Skin epidermis (tissue), 12 donors: ENCODE data around the gene GOLGA7B.

Source experiments
- H3K27ac ChIP-seq, 21 experiments: fragments of 200-600 bp; sonication (generic) in 11 of 21; one replicate each; pipeline ENCODE4 v1.5.0; 2020; ENCODE audit warnings: mild to moderate bottlenecking in 3 of 21, inconsistent platforms in 2 of 21, moderate library complexity in 2 of 21
- H3K4me3 ChIP-seq, 7 experiments: fragments of 200-600 bp; sonication (generic) in 2 of 7; one replicate each; pipeline ENCODE4 v1.5.0; 2020; ENCODE audit warnings: inconsistent platforms in 2 of 7, mild to moderate bottlenecking in 2 of 7, moderate library complexity in 1 of 7

The GOLGA7B gene

DNA sequence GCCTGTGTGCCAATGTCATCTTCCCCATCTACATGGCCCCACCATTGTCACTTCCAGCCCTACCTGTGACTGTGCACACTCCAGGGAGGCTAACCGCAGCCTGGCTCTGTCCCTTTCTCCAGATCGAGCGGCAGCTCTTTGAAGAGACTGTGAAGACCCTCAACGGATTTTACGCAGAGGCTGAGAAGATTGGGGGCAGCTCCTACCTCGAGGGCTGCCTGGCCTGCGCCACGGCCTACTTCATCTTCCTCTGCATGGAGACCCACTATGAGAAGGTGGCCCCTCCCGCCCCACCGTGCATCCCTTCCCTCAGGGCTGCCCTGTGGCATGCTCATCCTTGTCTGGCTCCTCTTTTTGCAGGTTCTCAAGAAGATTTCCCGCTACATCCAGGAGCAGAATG lies 14.2 kb downstream of the GOLGA7B start:
- H3K4me3 ChIP-seq: no peak overlapping the region

DNA sequence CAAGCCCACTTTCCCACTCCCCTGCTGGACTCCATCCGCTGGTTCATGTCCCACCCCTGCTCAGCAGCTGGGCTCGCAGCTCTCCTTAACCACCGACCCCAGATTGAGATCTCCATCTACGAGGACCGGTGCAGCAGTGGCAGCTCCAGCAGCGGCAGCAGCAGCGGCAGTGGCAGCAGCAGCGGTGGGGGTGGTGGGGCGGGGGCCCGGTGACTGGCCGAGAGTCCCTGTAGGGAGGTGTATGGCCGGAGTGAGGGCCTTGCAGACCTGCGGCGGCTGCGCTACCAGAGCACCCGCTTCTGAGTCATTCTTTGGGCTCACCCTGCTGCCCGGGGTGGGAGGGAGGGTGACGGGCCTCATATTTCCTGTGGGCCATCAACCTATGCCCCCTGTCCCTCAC lies 15.8 kb downstream of the GOLGA7B start:
- Histone ChIP-seq H3K4me3 (no peak overlapping the region), H3K27ac (no peak overlapping the region)

More for the DNA sequence above, 14.2 kb downstream of the GOLGA7B start:
- H3K27ac ChIP-seq: no peak overlapping the region

DNA sequence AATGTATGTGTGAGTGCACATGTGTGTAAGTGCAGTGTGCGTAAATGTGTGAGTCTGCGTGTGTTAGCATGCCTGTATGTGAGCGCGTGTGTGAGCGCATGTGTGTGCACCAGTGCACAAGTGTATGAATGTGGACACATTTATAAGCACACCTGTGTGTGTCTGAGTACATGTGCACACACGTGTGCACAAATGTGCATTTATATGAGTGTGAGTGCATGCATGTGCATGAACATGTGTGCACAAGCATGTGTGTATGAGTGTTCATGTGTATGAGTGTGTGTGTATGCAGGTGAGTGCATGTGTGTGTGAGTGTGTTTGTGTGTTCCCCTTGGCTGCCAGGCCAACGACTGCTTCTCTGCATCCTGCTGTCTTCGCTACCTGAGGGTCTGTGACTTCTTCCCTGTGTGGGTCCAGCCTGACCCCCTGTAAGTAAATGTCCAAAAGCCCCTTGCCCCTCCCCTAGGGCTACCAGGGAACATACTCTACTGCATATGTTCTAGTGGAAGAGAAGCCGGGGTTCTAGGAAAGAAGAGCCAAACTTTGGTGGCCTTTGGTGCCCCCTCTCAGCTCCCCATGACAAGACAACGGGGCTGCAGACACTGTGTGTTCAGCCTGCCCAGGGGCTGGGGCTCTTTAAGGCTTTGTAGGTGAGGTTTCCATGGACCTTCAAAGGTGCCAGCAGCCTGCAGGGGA lies 17.0 kb downstream of the GOLGA7B start:
- Histone ChIP-seq H3K4me3 (no peak overlapping the region), H3K27ac (no peak overlapping the region)

DNA sequence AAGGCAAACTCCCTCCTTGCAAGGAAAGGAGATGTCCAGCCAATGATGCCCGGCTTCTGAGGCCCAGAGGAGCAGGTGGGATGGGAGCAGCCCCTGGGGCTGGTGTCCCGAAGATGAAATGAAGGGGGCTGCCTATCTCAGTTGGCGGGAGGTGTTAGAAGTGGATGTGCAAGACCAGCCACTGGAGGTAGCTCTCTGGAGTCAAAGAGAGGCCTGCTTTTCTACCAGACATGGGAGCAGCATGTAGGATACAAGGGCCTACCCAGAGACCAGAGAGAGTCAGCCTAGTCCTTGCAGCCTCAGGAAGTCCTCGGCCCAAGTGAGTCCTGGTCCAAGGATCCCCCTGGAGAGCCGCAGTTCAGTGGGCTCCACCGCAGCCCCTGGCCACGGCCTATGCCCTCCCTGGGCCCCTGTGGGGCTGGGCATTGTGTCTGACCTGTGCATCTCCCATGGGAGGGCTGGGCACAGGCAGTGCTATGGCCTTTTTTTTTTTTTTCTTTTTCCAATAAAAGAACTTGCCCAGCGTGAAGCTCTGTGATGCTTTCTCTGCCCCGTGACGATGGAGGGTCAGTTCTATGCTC lies 17.7 kb downstream of the GOLGA7B start:
- Histone ChIP-seq H3K4me3 (no peak overlapping the region), H3K27ac (no peak overlapping the region)

DNA sequence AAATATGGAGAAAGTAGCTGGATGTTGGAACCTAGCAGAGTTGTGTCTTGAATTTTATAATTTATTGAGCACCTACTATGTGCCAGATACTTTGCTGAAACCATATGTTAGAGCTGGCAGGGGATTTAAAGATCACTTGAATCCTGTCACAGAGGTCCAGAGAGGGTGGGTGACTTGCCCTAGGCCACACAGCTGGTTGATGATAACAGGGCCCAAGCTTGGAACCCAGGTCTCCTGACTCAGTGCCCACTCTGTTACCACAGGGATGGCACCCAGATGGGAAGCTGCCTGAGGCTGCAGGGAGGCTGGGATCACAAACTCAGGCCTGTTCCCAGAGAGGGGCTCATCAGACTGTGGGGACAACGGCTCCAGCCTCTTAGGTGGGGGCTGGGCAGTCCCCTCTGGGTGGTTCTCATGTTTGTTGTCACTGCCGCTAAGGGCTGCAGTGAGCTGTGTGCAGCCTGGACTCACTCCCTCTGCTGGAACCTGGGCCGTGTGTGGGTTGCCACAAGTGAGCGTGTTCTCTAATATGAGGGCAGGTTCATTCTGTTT lies 18.6 kb downstream of the GOLGA7B start:
- no peak overlapping the region for H3K4me3 ChIP-seq
- peak overlapping the region in 4 of 21 experiments; percentile 16 to 67 (median 45) for H3K27ac ChIP-seq

DNA sequence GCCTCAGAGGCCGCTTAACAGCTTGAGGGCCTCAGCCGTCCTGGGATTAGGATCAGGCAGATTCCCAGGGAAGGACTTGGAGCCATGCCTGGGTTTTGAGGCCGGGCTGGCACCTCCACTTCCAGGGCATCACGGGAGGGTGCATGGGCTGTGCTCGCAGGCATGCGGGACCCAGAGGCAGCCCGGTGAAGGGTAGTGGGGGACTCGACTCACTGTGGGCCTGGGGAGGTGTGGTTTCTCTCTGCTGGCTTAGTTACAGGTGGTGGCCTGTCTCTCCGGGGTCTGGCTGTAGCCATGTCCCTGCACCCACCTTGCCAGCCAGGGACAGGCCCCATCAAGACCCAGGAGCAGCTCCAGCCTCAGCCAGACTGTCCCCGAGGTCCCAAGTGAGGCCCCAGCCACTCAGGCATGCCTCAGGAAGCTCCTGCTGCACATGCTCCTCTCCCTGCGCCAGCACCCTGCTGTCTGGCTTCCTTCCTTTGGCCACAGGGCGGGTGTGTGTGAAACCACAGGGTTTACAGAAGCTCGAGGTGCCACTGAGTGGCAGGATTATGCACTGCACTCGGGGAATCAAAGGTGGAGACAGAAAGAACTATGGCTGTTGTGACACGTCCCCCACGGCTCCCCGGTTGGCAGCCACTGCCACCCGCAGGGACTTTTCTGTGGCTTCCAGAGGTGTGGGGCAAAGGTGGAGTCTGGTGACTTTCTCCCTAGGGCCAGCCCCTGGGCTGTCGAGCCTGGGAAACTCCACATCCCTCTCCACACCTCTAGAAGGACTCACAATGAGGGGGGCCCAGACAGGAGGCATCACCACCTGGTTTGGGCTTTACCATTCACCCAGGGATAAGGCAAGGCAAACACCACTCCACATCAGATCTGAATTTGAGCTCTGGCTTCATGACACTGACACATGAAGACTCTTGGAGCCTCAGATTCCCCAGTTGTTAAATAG lies 19.7 kb downstream of the GOLGA7B start:
- Histone ChIP-seq H3K27ac (peak overlapping the region in 7 of 21 experiments; percentile 7 to 72 (median 58)), H3K4me3 (no peak overlapping the region)

DNA sequence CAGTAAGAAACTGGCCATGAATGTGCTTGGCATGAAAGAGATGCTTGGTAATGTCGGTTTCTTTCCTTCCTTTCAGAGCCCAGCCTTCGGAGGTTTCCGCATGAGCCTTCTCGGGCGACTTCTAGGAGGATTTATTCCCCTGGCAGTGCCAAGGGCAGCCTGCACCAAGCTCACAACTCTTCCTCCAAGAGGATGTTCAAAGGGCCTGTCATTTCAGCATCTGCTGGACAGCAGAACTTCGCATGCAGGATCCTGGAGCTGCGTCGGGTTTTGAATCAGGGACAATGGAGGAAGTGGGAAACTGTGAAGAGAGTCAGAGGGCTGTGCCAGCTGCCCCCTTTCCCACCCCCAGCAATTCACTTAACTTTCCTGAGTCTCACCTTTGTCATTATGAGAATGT lies 21.3 kb downstream of the GOLGA7B start:
- Histone ChIP-seq H3K27ac (no peak overlapping the region), H3K4me3 (no peak overlapping the region)

DNA sequence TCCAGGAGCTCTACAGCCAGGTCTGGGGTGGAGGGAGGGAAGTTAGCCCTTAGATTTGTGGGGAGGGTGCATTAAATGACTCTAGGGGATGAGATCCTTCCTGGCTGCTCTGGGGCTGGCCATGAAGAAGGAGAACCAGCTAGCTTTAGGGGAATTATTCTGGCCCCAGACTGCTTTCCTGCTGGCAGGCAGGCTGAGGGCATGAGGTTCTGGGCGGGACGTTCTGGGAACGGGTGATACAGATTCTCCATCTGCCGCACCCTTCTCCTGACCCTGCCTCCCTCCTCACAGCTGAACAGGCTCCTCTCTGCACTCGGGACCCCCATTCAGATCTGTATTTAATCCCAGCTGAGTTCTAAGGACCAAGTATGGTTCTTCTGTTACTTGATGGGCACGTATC lies 23.9 kb downstream of the GOLGA7B start:
- Histone ChIP-seq H3K4me3 (no peak overlapping the region), H3K27ac (peak overlapping the region in 11 of 21 experiments; percentile 6 to 85 (median 42))

DNA sequence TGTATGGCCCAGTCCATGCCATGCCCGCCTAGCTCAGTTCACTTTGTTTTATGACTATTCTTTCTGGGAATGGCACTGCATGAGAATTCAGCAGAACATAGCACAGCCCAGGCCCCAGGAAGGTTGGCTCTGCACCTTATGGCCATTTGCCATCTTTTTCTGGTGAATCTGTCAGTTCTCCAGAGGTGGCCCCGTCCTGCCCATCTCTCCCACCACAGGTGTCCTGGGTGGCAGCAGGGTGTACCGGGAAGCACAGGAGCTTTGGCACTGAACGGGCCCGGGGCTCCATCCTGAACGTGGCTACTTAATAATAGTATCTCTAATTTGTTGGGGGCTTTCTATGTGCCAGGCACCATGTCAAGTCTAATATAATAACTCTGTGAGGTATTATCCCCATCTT lies 24.7 kb downstream of the GOLGA7B start:
- peak overlapping the region in 11 of 21 experiments; percentile 0 to 85 (median 51) for H3K27ac ChIP-seq

DNA sequence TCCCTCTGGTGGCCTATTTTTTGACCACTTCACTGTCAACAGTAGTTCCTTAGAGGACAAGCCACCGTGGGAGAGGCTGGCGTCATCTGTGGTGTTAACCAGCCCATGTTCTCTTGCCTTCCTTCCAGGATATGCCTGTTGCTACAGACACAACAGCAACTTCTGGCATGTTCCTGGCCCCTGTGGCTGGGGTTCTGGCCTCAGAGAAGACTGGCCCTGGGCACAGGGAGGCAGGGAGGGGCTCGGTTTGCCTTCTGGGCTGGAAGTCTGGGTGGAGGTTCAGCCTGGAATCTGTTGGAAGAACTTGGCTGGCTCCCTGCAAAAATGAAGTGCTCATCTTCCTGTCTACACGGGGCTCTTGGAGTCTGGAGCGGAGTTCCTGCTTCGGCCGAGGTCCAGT lies 25.7 kb downstream of the GOLGA7B start:
- no peak overlapping the region for H3K4me3 ChIP-seq

More for the DNA sequence above, 24.7 kb downstream of the GOLGA7B start:
- H3K4me3 ChIP-seq: no peak overlapping the region

DNA sequence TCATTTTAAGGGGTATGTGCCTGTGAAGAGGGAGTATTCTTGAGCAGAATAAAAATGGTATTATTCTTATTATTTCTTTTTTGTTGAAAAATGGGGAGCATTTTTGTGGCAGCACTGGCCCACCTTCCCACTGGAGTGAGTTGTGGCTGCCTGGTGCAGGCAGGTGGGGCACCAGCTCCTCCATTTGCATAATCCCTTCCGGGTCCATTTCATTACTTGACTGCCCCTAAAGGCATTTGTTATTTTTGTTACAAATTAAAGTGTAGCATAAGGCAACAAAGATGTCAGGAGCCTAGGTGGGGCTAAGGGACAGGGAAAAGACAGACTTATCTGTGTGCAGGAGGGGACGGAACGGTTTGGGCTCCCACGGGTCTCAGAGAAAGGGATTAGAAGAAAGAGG lies 26.8 kb downstream of the GOLGA7B start:
- H3K27ac ChIP-seq: peak overlapping the region in 1 of 21 experiments; percentile 75

More for the DNA sequence above, 25.7 kb downstream of the GOLGA7B start:
- H3K27ac ChIP-seq: peak overlapping the region in 11 of 21 experiments; percentile 3 to 85 (median 28)

DNA sequence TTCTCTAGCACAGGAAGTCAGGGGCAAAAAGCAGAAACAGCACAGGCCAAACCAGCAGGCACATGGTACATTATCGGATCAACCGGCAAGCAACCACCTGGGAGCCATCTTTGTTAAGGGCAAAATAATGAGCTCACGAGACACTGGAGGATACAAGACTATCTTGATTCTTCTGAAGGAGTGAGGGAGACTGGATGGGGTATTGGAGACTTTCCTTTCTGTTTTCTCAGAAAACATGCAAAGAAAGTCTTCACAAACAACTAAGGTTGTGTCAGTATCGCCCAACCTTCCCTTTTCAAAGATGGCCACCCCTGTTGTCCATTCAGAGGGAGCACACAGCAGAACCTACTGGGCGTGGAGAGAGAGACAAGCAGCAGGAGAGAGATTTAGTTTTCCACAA lies 29.6 kb downstream of the GOLGA7B start:
- no peak overlapping the region for H3K4me3 ChIP-seq
- H3K27ac ChIP-seq: no peak overlapping the region

More for the DNA sequence above, 26.8 kb downstream of the GOLGA7B start:
- H3K4me3 ChIP-seq: no peak overlapping the region

DNA sequence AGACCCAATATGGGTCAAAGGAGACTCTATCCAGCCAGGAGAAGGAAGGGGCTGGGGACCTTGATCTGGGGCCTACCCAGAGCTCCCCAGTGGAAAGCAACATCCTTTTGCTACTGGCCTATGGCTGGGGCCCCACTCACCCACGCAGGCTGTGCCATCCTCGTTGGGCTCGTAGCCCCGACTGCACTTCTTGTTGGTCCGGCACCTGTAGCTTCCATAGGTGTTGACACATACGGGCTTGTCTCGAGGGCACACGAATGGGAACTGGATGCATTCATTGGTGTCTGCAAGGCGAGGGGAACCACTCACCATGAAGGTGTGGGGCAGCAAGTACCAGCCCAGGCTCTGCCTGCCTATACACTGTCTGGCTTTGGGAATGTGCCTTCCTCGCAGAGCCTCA lies 30.5 kb downstream of the GOLGA7B start:
- Histone ChIP-seq H3K4me3 (no peak overlapping the region), H3K27ac (no peak overlapping the region)

DNA sequence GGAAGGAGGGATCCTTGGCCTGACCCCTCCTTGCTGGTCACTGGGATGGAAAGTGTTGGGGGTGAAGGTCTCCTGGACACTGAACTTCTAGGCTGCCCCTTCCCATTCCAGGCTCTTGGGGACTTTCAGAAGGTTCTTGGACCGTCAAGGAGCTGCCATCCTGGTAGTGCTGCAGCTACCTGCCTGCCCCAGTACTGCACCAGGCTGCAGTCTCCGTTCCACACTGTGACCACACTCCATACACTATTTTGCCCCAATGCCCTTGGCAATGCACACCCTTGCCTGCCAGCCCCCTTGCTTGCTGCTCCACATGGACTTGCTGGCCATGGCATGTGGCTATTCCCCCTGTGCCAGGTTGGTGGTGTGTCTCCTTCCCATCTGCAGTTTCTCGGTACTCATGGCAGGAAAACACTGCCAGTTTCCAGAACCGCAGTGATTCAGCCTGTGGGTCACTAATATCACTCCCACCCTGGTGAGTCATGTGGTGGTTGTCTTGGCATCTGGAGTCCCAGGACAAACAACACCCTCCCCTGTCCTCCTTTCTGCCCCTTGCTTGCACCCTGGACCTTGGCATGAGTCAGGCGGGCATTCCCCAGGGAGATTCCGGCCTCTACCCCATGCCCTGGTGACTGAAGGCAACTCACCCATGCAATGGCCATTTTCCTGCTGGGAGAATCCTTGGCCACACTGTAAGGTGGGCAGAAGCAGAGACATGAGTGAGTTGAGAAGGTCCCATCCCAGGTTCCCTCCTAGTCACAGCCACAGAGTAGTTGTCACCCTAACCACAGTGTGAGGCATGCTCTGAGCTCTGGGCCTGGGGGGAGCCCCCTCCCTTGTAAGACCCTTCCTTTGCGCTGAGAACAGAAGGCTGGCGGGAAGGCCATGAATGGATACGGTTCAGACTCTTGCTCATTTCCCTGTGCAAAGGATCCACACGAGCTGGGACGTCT lies 32.8 kb downstream of the GOLGA7B start:
- no peak overlapping the region for H3K4me3 ChIP-seq
- H3K27ac ChIP-seq: no peak overlapping the region

DNA sequence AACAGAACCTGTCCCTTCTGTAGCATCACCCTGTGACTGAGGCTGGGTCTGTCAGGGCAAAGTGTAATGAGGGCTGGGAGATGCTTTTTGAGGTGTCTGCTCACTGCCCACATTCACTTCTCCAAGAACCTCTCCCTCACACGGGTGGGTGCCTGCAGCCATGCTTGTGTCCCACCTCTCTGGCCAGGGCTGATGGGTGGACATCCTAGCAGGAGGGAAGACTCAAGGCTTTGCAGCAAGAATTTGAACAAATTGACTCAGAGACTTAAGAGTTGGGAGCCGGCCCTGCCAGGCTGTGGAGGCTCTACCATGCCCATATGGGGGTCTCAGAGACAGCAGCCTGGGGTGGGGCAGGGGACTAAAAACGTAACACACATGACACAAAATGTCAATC lies 33.4 kb downstream of the GOLGA7B start:
- no peak overlapping the region for H3K27ac ChIP-seq

DNA sequence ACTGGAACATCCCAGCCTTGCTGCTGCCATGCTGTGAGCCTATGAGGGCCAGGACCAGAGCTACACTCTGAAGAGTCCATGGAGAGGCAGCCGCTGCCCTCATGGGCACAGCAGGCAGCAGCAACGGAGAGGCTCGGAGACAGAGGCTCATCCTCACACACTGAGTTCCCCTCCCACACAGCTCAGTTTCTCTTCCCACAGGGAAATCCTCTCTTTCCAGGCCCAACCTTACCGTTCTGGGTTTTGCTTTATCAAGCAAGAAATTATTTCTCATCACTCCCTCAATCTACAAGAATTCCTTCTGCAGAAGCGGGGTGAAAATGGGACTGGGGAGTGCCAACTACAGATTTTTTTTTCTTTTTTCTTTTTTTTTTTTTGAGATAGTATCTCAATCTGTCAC lies 36.6 kb downstream of the GOLGA7B start:
- H3K27ac ChIP-seq: no peak overlapping the region
- H3K4me3 ChIP-seq: no peak overlapping the region

More for the DNA sequence above, 33.4 kb downstream of the GOLGA7B start:
- H3K4me3 ChIP-seq: no peak overlapping the region

DNA sequence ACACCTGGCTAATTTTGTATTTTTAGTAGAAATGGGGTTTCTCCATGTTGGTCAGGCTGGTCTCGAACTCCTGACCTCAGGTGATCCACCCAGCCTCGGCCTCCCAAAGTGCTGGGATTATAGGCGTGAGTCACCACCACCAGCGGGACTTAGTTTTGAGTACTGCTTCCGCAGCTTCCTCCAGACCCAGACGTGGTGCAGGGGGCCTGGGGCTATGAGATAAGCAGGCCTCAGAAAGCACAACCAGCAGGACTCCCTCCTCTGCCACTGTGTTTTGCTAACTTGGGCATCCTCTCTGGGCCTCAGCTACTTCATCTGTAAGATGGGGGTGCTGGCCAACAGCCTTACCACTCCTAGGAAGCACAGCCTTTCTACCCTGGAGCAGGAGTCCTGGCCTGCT lies 37.8 kb downstream of the GOLGA7B start:
- Histone ChIP-seq H3K27ac (no peak overlapping the region), H3K4me3 (no peak overlapping the region)

DNA sequence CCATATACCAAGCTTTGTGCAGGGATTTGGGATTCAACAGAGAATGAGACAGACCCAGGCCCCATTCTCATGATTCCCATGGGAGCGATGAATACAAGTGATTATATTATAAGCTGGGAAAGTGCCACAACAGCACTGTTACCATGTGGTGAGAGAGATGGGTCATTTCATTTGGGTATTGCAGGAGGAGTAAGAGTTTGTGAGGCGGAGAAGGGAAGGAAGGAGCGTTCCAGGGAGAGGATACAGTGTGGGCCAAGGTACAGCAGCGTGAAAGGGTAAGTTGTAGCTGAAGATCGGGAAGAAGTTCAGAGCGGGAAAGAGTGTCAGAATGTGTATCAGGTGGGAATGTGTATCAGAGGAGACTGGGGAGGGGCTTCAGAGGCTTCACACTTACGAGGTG lies 38.5 kb downstream of the GOLGA7B start:
- Histone ChIP-seq H3K27ac (peak overlapping the region in 2 of 21 experiments; percentile 29 to 59), H3K4me3 (no peak overlapping the region)
